ENCODE measurements around the gene INCENP.

GRCh38 chr11:62103986-62104385 lies 19.8 kb upstream of the INCENP start:
- no peak for TF ChIP-seq CTCF (IDR thresholded peaks at IDR 0.05; ENCODE audit: insufficient read depth, low read length, poor library complexity, severe bottlenecking)
- TF ChIP-seq EZH2phosphoT487 (conservative IDR thresholded peaks at IDR 0.05; ENCODE audit: low read length): no peak
